Neural progenitor cell (in vitro differentiated cells): ENCODE data around the gene TSEN15. TPM values are rescaled to one million over a fixed set of nuclear protein-coding genes. Genes with fewer than 3 reads are reported as not detected.

Source experiments
- DNase-seq: peaks from one replicate; pipeline ENCODE4 v3.0.0-alpha.2; 2016; ENCODE audit warnings: low spot score
- H2AFZ ChIP-seq: fragments of 200-600 bp; sonication (generic); replicated peaks from 2 replicates; pipeline ENCODE4 v1.6.1; 2016; ENCODE audit warnings: antibody characterized with exemption
- H3F3A ChIP-seq: fragments of 200-600 bp; sonication (generic); 2 replicates; pipeline ENCODE4 v1.6.1; 2016; ENCODE audit warnings: antibody characterized with exemption, low read depth
- H3K27ac ChIP-seq: fragments of 200-600 bp; sonication (generic); 2 replicates; pipeline ENCODE4 v1.5.1; 2016; ENCODE audit warnings: mild to moderate bottlenecking
- H3K27me3 ChIP-seq: fragments of 200-600 bp; sonication (generic); 2 replicates; pipeline ENCODE4 v1.6.1; 2016; ENCODE audit warnings: mild to moderate bottlenecking, moderate library complexity
- H3K36me3 ChIP-seq: fragments of 200-600 bp; sonication (generic); 2 replicates; pipeline ENCODE4 v1.5.1; 2016
- H3K4me1 ChIP-seq: fragments of 200-600 bp; sonication (generic); 2 replicates; pipeline ENCODE4 v1.6.1; 2016; ENCODE audit warnings: mixed run types
- H3K4me2 ChIP-seq: fragments of 200-600 bp; sonication (generic); 2 replicates; pipeline ENCODE4 v1.6.1; 2016
- H3K4me3 ChIP-seq: fragments of 200-600 bp; sonication (generic); 2 replicates; pipeline ENCODE4 v1.5.1; 2016
- H3K79me2 ChIP-seq: fragments of 200-600 bp; sonication (generic); 2 replicates; pipeline ENCODE4 v1.6.1; 2016; ENCODE audit warnings: low read depth
- H3K9ac ChIP-seq: fragments of 200-600 bp; sonication (generic); 2 replicates; pipeline ENCODE4 v1.6.1; 2016
- H3K9me3 ChIP-seq: fragments of 200-600 bp; sonication (generic); 2 replicates; pipeline ENCODE4 v1.5.1; 2016; ENCODE audit warnings: low read depth
- H4K20me1 ChIP-seq: fragments of 200-600 bp; sonication (generic); 2 replicates; pipeline ENCODE4 v1.6.1; 2016; ENCODE audit warnings: low read depth
- H3K27ac Mint-ChIP-seq: 3 replicates; pipeline ENCODE4 v1.8.0; 2021; ENCODE audit warnings: mixed read lengths
- H3K27me3 Mint-ChIP-seq: 2 replicates; pipeline ENCODE4 v1.8.0; 2022; ENCODE audit warnings: low read depth, mild to moderate bottlenecking, inconsistent platforms, moderate library complexity, mixed read lengths; ENCODE audit not compliant: insufficient read depth
- H3K36me3 Mint-ChIP-seq: 3 replicates; pipeline ENCODE4 v1.8.0; 2021; ENCODE audit warnings: mixed read lengths
- H3K4me1 Mint-ChIP-seq: 3 replicates; pipeline ENCODE4 v1.8.0; 2021; ENCODE audit warnings: mixed read lengths
- H3K4me3 Mint-ChIP-seq: 3 replicates; pipeline ENCODE4 v1.8.0; 2021; ENCODE audit warnings: mild to moderate bottlenecking, moderate library complexity, mixed read lengths
- H3K9me3 Mint-ChIP-seq: 3 replicates; pipeline ENCODE4 v1.8.0; 2020; ENCODE audit warnings: mixed read lengths
- EZH2 ChIP-seq: fragments of 200-600 bp; sonication (generic); IDR thresholded peaks from 2 replicates; pipeline ENCODE4 v1.6.1; 2017; ENCODE audit warnings: antibody characterized with exemption, mild to moderate bottlenecking, moderate library complexity
- EZH2phosphoT487 ChIP-seq: fragments of 200-600 bp; sonication (generic); IDR thresholded peaks from 2 replicates; pipeline ENCODE4 v1.6.1; 2017; ENCODE audit warnings: antibody characterized with exemption
- total RNA-seq: library from RNA; depleted of rRNA; stranded (reverse); fragments of >200 nt; gene quantifications from 2 replicates; pipeline ENCODE4 v1.2.3, GENCODE V29; 2015; ENCODE audit warnings: low replicate concordance
- TF ChIP-seq, protein P1 (sequence below): fragments of 200-600 bp; sonication (generic); IDR thresholded peaks from 2 replicates; pipeline ENCODE4 v1.5.1; 2017; ENCODE audit warnings: antibody characterized with exemption, mild to moderate bottlenecking

The TSEN15 gene
- total RNA-seq, 1 donor from 2014 or later, result 72.3 TPM

GRCh38 chr1:184036517-184036949 is 15.0 kb upstream of the TSEN15 start:
- Histone ChIP-seq H3K79me2 (no peaks in the 10 kb centered on the region), H3K4me1 (peaks cover 10% of the 10 kb centered on the region), H3K27ac (no peak overlapping the region), H3K9me3 (no peaks in the 10 kb centered on the region), H3K36me3 (no peaks in the 10 kb centered on the region), H3K4me3 (peak overlapping the region; percentile 66), H2AFZ (peak overlapping the region; percentile 99), H4K20me1 (no peaks in the 10 kb centered on the region), H3F3A (peaks cover 24% of the 10 kb centered on the region), H3K9ac (no peak overlapping the region), H3K4me2 (peak overlapping the region; percentile 97), H3K27me3 (peaks cover 73% of the 10 kb centered on the region)
- peak; percentile 69 for DNase-seq
- H3K36me3 Mint-ChIP-seq, result no peaks in the 10 kb centered on the region
- H3K27ac Mint-ChIP-seq, result peak overlapping the region; percentile 17
- TF ChIP-seq EZH2, result peak; percentile 59
- TF ChIP-seq EZH2phosphoT487, result peak; percentile 40
- TF ChIP-seq, protein P1, sequence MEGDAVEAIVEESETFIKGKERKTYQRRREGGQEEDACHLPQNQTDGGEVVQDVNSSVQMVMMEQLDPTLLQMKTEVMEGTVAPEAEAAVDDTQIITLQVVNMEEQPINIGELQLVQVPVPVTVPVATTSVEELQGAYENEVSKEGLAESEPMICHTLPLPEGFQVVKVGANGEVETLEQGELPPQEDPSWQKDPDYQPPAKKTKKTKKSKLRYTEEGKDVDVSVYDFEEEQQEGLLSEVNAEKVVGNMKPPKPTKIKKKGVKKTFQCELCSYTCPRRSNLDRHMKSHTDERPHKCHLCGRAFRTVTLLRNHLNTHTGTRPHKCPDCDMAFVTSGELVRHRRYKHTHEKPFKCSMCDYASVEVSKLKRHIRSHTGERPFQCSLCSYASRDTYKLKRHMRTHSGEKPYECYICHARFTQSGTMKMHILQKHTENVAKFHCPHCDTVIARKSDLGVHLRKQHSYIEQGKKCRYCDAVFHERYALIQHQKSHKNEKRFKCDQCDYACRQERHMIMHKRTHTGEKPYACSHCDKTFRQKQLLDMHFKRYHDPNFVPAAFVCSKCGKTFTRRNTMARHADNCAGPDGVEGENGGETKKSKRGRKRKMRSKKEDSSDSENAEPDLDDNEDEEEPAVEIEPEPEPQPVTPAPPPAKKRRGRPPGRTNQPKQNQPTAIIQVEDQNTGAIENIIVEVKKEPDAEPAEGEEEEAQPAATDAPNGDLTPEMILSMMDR, result no peak
- no peaks in the 10 kb centered on the region for H3K9me3 Mint-ChIP-seq
- H3K27me3 Mint-ChIP-seq, result peaks cover 3% of the 10 kb centered on the region
- peak overlapping the region; percentile 88 for H3K4me3 Mint-ChIP-seq
- H3K4me1 Mint-ChIP-seq, result peaks cover 54% of the 10 kb centered on the region

GRCh38 chr1:184037849-184038591 is 13.5 kb upstream of the TSEN15 start:
- no peak for TF ChIP-seq EZH2phosphoT487
- no peak for TF ChIP-seq EZH2
- TF ChIP-seq, protein P1, result no peak
- H3K4me1 ChIP-seq, result peaks cover 10% of the 10 kb centered on the region
- no peaks in the 10 kb centered on the region for H3K36me3 ChIP-seq
- H3K27me3 ChIP-seq, result peaks cover 72% of the 10 kb centered on the region
- Mint-ChIP-seq H3K27ac (peak overlapping the region; percentile 48), H3K4me1 (peaks cover 41% of the 10 kb centered on the region), H3K27me3 (peaks cover 3% of the 10 kb centered on the region), H3K4me3 (peak overlapping the region; percentile 82), H3K36me3 (no peaks in the 10 kb centered on the region), H3K9me3 (no peaks in the 10 kb centered on the region)
- H3K4me3 ChIP-seq, result peak overlapping the region; percentile 66
- no peak overlapping the region for H3K9ac ChIP-seq
- peak overlapping the region; percentile 99 for H2AFZ ChIP-seq
- DNase-seq, result no peak
- peaks cover 24% of the 10 kb centered on the region for H3F3A ChIP-seq
- peak overlapping the region; percentile 97 for H3K4me2 ChIP-seq
- H3K9me3 ChIP-seq, result no peaks in the 10 kb centered on the region
- no peaks in the 10 kb centered on the region for H3K79me2 ChIP-seq
- no peaks in the 10 kb centered on the region for H4K20me1 ChIP-seq
- H3K27ac ChIP-seq, result no peak overlapping the region

- peaks cover 62% of the 10 kb centered on the region for H3K27me3 ChIP-seq
- H3K4me1 Mint-ChIP-seq, result peaks cover 32% of the 10 kb centered on the region
- no peak for DNase-seq
Measured at GRCh38 chr1:184039126-184039525, 12.4 kb upstream of the TSEN15 start.

More at GRCh38 chr1:184039126-184039525, 12.4 kb upstream of the TSEN15 start:
- H3K9ac ChIP-seq, result no peak overlapping the region
- peaks cover 24% of the 10 kb centered on the region for H3F3A ChIP-seq
- no peak overlapping the region for H3K4me2 ChIP-seq
- peak overlapping the region; percentile 82 for H3K4me3 Mint-ChIP-seq
- no peak overlapping the region for H3K4me3 ChIP-seq
- no peaks in the 10 kb centered on the region for H3K9me3 Mint-ChIP-seq
- H2AFZ ChIP-seq, result no peak overlapping the region
- H3K36me3 Mint-ChIP-seq, result no peaks in the 10 kb centered on the region
- no peaks in the 10 kb centered on the region for H4K20me1 ChIP-seq
- H3K79me2 ChIP-seq, result no peaks in the 10 kb centered on the region
- H3K4me1 ChIP-seq, result peaks cover 10% of the 10 kb centered on the region
- no peak overlapping the region for H3K27ac Mint-ChIP-seq
- TF ChIP-seq EZH2 (no peak), EZH2phosphoT487 (no peak)
- TF ChIP-seq, protein P1, result no peak
- no peaks in the 10 kb centered on the region for H3K9me3 ChIP-seq
- no peak overlapping the region for H3K27ac ChIP-seq
- H3K27me3 Mint-ChIP-seq, result peaks cover 3% of the 10 kb centered on the region
- H3K36me3 ChIP-seq, result no peaks in the 10 kb centered on the region
